Gastrocnemius medialis (tissue), 4 donors: Measurements from ENCODE around the gene SELENOM.

Source experiments
- POLR2A ChIP-seq, 2 donors: fragments of 450-650 bp; IDR thresholded peaks; one replicate each; pipeline ENCODE4 v1.6.1; 2017; ENCODE audit warnings: antibody characterized with exemption in 2 of 2, mild to moderate bottlenecking in 2 of 2, moderate library complexity in 2 of 2
- TF ChIP-seq, protein P1 (sequence below), 5 experiments: fragments of 450-650 bp in 3 of 5; fragments of 200-600 bp in 2 of 5; sonication (generic) in 2 of 5; IDR thresholded peaks in 4 of 5; conservative IDR thresholded peaks in 1 of 5; 1 replicate in 4 of 5; 2 replicates in 1 of 5; pipeline ENCODE4 v1.5.1; 2016 to 2019; ENCODE audit warnings: antibody characterized with exemption in 5 of 5, mild to moderate bottlenecking in 3 of 5, moderate library complexity in 3 of 5

DNA sequence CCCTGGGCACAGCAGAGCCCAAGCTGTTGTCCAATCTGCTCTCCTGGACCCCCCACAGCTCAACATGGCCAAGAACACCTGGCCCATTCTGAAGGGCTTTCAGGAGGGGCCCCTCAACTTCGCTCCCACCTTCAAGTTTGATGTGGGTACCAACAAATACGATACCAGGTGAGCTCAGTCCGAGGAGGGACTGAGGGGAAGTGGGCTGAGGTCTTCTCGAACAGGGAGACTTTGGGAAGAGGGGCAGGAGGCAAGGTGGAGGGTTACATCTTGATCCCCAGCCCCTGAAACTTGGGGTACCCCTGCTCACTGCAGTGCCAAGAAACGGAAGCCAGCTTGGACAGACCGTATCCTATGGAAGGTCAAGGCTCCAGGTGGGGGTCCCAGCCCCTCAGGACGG, 20.8 kb upstream of the SELENOM start:
- TF ChIP-seq, protein P1, sequence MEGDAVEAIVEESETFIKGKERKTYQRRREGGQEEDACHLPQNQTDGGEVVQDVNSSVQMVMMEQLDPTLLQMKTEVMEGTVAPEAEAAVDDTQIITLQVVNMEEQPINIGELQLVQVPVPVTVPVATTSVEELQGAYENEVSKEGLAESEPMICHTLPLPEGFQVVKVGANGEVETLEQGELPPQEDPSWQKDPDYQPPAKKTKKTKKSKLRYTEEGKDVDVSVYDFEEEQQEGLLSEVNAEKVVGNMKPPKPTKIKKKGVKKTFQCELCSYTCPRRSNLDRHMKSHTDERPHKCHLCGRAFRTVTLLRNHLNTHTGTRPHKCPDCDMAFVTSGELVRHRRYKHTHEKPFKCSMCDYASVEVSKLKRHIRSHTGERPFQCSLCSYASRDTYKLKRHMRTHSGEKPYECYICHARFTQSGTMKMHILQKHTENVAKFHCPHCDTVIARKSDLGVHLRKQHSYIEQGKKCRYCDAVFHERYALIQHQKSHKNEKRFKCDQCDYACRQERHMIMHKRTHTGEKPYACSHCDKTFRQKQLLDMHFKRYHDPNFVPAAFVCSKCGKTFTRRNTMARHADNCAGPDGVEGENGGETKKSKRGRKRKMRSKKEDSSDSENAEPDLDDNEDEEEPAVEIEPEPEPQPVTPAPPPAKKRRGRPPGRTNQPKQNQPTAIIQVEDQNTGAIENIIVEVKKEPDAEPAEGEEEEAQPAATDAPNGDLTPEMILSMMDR (IDR thresholded peaks at IDR 0.05 in 4 of 5, conservative IDR thresholded peaks at IDR 0.05 in 1 of 5): no peak
- TF ChIP-seq POLR2A (IDR thresholded peaks at IDR 0.05): no peak
